ENCODE results near the gene SCNN1B.

- no peak for TF ChIP-seq CTCF (conservative IDR thresholded peaks at IDR 0.05 in 1 of 2, IDR thresholded peaks at IDR 0.05 in 1 of 2; ENCODE audit: low read depth in 1 of 2, low read length in 2 of 2)
- TF ChIP-seq EZH2 (IDR thresholded peaks at IDR 0.05; ENCODE audit: low read length, missing control alignments) = no peak
These were observed 90.1 kb downstream of the SCNN1B start for GRCh38 chr16:23392223-23392600.
